GM12864 (cell line): ENCODE results near the gene GHITM.
"Not testable (repeated sequence)": the region's sequence is repeated elsewhere in the genome, so short reads cannot be mapped to it uniquely, and the experiment has no call there.

Source experiments
- DNase-seq: peaks from one replicate; pipeline ENCODE4 v3.0.0-alpha.2; 2011; ENCODE audit warnings: low read depth
- H3K4me3 ChIP-seq: 2 replicates; pipeline ENCODE4 v1.5.1; 2011; ENCODE audit warnings: mild to moderate bottlenecking, low read depth, low read length, control low read depth
- TF ChIP-seq, protein P1 (sequence below): IDR thresholded peaks from 2 replicates; pipeline ENCODE4 v1.5.1; 2011; ENCODE audit warnings: low read depth, mild to moderate bottlenecking, moderate library complexity, low read length, control low read depth, inconsistent platforms; ENCODE audit errors: missing control alignments

The GHITM gene

DNA sequence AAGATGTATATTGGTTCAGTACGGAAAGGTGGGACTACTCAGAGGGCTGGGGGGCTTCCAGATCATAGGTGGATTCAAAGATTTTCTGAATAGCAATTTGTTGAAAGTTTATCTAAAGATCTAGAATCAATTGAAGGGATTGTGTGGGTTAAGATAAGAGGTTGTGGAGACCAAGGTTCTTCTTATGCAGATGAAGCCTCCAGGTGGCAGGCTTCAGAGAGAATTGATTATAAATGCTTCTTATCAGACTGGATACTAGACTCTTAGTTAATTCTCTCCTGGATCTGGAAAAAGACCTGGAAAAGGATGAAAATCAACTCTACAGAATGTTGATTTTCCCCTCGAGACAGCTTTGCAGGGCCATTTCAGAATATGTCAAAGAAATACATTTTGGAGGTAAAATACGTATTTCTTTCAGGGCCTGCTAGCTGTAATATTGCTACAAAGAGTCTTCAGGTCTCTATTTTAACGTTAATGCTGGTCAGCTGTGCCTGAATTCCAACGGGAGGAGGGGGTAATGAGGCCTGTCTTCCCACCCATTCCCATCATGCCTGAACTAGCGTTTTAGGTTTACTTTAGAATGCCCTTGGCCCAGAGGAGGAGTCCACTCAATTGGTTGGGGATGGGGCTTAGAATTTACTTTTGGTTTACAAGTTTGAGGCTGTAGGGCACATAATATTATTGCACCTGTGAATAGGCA, 21.5 kb downstream of the GHITM start:
- TF ChIP-seq, protein P1, sequence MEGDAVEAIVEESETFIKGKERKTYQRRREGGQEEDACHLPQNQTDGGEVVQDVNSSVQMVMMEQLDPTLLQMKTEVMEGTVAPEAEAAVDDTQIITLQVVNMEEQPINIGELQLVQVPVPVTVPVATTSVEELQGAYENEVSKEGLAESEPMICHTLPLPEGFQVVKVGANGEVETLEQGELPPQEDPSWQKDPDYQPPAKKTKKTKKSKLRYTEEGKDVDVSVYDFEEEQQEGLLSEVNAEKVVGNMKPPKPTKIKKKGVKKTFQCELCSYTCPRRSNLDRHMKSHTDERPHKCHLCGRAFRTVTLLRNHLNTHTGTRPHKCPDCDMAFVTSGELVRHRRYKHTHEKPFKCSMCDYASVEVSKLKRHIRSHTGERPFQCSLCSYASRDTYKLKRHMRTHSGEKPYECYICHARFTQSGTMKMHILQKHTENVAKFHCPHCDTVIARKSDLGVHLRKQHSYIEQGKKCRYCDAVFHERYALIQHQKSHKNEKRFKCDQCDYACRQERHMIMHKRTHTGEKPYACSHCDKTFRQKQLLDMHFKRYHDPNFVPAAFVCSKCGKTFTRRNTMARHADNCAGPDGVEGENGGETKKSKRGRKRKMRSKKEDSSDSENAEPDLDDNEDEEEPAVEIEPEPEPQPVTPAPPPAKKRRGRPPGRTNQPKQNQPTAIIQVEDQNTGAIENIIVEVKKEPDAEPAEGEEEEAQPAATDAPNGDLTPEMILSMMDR, result no peak
- no peak for DNase-seq
- H3K4me3 ChIP-seq, result no peak overlapping the region

DNA sequence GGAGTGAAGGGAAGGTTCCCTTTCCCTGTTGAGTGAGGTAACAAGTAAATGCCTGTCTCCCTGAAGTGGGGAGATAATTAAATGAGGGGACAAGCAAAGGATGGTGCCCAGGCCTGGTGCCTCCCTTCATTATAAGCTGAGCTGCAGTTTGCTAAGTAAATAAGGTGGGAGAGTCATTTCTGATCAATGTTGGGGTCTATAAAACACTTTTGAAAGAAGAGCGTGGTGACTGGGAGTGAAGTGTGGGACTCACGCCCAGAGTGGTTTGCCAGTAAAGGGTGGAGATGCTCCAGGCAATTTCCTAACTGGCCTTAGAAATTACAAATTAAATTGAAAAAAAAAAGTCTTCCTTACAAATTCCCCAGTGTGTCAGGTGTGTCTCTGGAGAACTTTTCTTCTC, 24.7 kb downstream of the GHITM start:
- H3K4me3 ChIP-seq, result no peak overlapping the region
- TF ChIP-seq, protein P1, result no peak
- no peak for DNase-seq

DNA sequence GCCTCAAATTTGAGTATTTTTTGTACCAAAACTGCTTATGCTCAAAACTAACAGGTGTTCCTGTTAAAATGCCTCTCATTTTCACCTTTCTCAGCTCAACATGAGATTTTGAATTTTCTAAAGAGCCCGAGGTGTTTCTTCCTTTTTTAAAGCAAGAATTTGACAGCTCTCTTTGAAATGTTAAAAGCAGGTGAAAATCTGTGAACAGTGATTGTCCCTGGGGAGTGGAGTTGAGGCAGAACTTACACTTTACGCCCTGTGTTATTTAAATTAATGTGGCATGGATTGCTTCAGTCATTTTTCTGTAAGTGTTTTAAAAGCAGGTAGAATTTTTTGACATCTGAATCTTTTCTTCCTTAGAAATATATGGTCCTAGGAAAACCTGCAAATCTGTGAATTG, 25.1 kb downstream of the GHITM start:
- DNase-seq, result no peak
- TF ChIP-seq, protein P1, result no peak
- H3K4me3 ChIP-seq, result no peak overlapping the region

DNA sequence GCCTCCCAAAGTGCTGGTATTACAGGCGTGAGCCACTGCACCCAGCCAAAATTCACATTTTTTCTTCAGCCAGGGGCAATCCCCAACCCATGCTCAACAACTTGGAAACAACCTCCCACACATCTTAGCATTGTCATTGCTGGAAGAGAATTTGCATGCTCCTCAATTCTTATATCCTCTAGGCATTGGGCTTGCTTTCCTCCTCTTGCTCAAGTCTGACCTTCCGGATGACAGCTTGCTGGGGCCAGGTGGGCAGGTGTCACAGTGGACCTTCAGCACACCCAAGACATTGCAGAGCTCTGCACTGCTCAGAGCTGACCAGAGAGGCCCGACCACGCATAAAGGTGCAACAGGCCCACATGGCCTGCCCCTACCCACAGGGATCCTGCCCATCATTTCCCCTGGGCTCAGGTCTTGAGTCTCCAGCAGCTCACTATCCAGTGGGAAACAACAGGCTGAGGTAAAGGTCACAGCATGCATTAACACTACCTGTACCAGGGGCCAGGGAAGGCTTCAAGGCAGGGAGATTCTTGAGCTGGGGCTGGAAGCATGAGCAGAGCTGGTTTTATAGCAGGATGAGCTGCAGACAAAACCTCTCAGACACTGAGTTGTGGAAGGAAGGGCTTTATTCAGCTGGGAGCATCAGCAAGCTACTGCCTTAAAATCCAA, 27.4 kb downstream of the GHITM start:
- TF ChIP-seq, protein P1, result no peak
- DNase-seq, result no peak
- H3K4me3 ChIP-seq, result peak overlapping the region; percentile 37

DNA sequence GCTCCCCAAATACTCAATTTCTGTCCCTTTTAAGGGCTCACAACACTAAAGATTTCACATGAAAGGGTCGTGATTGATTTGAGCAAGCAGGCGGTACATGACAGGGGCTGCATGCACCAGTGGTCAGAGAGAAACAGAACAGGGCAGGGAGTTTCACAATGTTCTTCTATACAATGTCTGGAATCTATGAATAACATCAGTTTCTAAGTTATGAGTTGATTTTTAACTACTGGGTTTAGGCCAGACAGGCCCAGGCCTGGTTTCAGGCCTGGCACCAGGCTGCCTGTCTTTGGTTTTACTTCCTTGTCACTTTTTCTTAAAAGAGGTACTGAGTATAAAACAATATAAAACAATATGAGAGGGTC, 28.0 kb downstream of the GHITM start:
- not testable (repeated sequence) for DNase-seq, H3K4me3 ChIP-seq

DNA sequence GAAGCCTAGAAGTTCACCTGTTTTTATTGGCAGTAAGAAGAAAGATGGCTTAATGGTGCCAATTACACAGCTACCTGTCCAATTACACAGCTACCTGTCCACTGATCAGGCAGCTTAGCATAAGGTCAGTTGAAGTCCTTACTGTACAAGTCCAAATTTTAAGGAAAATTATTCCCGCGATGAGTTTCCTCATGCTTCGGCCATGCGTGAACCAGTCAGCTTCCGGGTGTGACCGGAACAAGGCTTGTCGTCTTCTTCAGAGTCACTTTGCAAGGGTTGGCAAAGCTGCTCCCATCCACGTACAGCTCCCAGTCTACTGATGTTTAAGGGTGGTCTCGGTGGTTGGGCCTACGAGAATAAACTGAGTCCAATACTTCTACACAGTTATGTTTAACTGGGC, 29.1 kb downstream of the GHITM start:
- peak overlapping the region; percentile 55 for H3K4me3 ChIP-seq

DNA sequence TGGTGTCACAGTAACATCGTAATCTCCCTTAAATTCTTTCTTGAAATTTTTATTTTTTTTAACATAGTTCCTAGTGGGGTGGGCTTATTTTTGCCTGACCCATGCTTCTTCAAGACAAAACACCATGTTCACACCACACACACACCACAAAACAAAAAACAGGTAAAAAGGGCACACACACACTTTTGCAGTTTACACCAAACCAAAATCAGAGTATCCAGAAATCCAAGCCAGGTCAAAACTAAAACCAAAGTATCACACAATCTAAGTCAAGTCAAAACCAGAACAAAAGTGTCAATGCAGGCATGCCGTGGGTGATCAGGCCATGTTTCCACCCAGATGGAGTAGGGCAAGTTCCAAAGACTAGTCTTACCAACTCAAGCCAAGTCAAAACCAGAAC, 31.9 kb downstream of the GHITM start:
- peak overlapping the region; percentile 76 for H3K4me3 ChIP-seq
- not testable (repeated sequence) for DNase-seq

More for the DNA sequence above, 29.1 kb downstream of the GHITM start:
- not testable (repeated sequence) for DNase-seq

DNA sequence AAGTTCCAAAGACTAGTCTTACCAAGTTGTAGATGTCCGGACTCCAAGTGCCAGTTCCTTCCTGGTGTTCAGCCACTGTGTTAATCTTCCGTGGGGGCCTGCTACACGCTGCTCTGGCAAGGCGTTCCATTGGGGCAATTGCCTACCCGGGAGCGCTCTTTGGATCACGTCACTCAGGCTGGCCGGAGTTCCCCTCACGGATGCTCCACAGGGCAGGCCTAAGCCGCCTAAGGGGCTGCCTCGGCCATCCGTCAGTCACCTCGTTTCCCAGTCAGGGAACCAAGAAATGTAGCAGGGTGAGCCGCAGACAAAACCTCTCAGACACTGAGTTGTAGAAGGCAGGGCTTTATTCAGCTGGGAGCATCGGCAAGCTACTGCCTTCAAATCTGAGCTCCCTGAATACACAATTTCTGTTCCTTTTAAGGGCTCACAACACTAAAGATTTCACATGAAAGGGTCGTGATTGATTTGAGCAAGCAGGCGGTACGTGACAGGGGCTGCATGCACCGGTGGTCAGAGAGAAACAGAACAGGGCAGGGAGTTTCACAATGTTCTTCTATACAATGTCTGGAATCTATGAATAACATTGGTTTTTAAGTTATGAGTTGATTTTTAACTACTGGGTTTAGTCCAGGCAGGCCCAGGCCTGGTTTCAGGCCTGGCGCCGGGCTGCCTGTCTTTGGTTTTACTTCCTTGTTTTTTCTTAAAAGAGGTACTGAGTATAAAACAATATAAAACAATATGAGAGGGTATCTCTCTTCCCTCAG, 32.6 kb downstream of the GHITM start:
- DNase-seq, result not testable (repeated sequence)
- H3K4me3 ChIP-seq, result peak overlapping the region; percentile 76
